Mucosa of descending colon (tissue), 3 donors: ENCODE results near the gene RAB27A. TPM values are rescaled to one million over a fixed set of nuclear protein-coding genes. Genes with fewer than 3 reads are reported as not detected.
"Not testable (repeated sequence)": the region's sequence is repeated elsewhere in the genome, so short reads cannot be mapped to it uniquely, and the experiment has no call there.

Source experiments
- ATAC-seq: fragments of 200-7000 bp; cut with Tn5 transposase; one replicate; pipeline ENCODE4 v1.9.1; 2020; ENCODE audit warnings: mild to moderate bottlenecking, moderate library complexity
- DNase-seq, 3 donors: peaks; one replicate each; pipeline ENCODE4 v3.0.0-alpha.2; 2020
- H3K36me3 ChIP-seq: fragments of 200-600 bp; one replicate; pipeline ENCODE4 v1.8.0; 2021; ENCODE audit warnings: low read depth, mild to moderate bottlenecking
- H3K4me1 ChIP-seq: fragments of 200-600 bp; one replicate; pipeline ENCODE4 v1.8.0; 2021; ENCODE audit warnings: low read depth, mild to moderate bottlenecking
- H3K4me3 ChIP-seq: fragments of 200-600 bp; one replicate; pipeline ENCODE4 v1.8.0; 2021; ENCODE audit warnings: mild to moderate bottlenecking
- H3K9me3 ChIP-seq: fragments of 200-600 bp; one replicate; pipeline ENCODE4 v1.8.0; 2021; ENCODE audit warnings: mild to moderate bottlenecking
- intact Hi-C, 2 donors: fragments of 100-400 bp; cut with DNase I in 1 of 2; cut with micrococcal nuclease in 1 of 2; formaldehyde crosslinking; loops; one replicate each; pipeline versions ENCODE4 v1.11.0 to v1.11.1; 2022; cut with DNase I, micrococcal nuclease
- total RNA-seq, 3 donors: library from RNA; stranded (reverse); fragmentation: NEBNext Ultra II Directional in 2 of 3; extraction: Animal tissue kit (Norgen Biotek cat#: 25700) in 2 of 3; gene quantifications; one replicate each; pipeline versions ENCODE4 v1.2.1 to v1.2.4, GENCODE V29; 2021 to 2023
- TF ChIP-seq, protein P1 (sequence below): fragments of 200-600 bp; IDR thresholded peaks from one replicate; pipeline ENCODE4 v1.8.0; 2022; ENCODE audit warnings: antibody characterized with exemption, mild to moderate bottlenecking
- donor health status: DM: no; HTN: no; CAD: no; lungs with moderate emphysema.
- donor health status: DM: no; HTN: no; CAD: no.
- donor health status: DM: no; HTN: yes; CAD: no.

Gene RAB27A
- total RNA-seq, 3 donors from 2014 or later, result 39.0 to 59.8 (median 56.7) TPM

DNA sequence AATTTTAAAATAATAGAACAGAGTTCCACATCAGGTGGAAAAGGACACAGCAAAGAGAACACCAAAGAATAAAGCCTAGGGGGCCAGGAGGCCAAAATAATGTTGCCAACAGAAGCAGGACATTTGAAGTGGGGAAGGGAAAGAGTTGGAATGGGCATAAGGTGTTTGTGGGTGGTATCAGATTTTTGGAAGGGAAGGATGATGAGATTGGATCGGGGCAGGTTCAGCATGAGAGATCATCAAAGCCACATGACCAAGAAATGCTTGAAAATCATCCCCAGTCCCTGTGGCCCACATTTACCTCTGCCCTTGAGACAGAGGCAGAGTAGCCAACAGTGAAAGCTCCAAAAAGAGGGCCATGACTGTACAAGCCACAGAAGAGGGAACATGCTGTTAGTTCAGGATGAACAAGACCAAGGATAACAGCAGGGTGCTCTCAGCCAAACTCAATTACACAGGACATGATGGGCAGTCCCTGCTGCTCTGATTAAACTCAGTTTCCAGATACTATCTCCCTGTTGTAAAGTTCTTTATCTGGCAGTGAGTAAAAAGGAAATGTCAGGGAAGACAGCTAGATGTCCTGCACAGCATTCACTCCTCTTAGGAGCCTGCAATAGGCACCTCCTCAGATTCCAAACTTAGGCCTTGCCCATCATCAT lies 32.5 kb downstream of the RAB27A start:
- Histone ChIP-seq H3K4me3 (no peak overlapping the region), H3K9me3 (no peaks in the 10 kb centered on the region), H3K4me1 (peaks cover 4% of the 10 kb centered on the region), H3K36me3 (no peaks in the 10 kb centered on the region)
- ATAC-seq (no peak), DNase-seq (no peak)
- TF ChIP-seq, protein P1, sequence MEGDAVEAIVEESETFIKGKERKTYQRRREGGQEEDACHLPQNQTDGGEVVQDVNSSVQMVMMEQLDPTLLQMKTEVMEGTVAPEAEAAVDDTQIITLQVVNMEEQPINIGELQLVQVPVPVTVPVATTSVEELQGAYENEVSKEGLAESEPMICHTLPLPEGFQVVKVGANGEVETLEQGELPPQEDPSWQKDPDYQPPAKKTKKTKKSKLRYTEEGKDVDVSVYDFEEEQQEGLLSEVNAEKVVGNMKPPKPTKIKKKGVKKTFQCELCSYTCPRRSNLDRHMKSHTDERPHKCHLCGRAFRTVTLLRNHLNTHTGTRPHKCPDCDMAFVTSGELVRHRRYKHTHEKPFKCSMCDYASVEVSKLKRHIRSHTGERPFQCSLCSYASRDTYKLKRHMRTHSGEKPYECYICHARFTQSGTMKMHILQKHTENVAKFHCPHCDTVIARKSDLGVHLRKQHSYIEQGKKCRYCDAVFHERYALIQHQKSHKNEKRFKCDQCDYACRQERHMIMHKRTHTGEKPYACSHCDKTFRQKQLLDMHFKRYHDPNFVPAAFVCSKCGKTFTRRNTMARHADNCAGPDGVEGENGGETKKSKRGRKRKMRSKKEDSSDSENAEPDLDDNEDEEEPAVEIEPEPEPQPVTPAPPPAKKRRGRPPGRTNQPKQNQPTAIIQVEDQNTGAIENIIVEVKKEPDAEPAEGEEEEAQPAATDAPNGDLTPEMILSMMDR, result no peak
- intact Hi-C loops, result no loop called here

DNA sequence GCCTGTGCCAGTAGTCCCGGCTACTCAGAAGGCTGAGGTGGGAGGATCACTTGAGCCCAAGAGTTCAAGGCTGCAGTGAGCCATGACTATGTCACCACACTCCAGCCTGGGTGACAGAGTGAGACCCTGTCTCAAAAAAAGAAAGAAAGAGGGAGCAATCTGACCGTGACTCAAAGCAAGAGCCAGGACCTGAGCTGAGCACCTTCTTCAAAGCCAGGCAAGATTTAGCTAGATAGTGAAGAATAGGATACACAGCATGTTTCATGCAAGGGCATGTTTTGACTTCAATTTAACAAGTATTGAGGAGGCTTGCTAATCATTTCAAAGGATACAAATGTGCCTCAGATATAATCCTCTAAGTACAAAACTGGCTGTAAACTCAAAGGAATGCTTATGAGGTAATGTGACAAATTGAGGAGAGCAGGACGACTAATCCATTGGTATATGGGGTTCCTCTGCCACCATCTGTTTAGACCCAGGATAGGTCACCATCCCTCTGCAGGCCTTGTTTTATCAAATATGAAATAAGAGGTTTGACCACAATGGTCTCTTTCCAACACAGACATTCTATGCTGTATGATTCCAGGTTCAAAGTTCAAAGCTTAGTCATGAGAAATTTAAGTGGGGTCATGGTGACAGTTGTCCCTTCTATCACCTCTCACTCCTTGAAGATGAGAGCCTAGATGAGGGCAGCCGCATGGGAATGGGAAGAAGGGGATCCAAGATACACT lies 33.2 kb downstream of the RAB27A start:
- TF ChIP-seq, protein P1, result no peak
- intact Hi-C loops, result no loop called here
- peak; percentile 8 for ATAC-seq
- H3K4me1 ChIP-seq, result peaks cover 4% of the 10 kb centered on the region
- no peaks in the 10 kb centered on the region for H3K36me3 ChIP-seq
- no peak overlapping the region for H3K4me3 ChIP-seq
- DNase-seq, result no peak
- H3K9me3 ChIP-seq, result no peaks in the 10 kb centered on the region

DNA sequence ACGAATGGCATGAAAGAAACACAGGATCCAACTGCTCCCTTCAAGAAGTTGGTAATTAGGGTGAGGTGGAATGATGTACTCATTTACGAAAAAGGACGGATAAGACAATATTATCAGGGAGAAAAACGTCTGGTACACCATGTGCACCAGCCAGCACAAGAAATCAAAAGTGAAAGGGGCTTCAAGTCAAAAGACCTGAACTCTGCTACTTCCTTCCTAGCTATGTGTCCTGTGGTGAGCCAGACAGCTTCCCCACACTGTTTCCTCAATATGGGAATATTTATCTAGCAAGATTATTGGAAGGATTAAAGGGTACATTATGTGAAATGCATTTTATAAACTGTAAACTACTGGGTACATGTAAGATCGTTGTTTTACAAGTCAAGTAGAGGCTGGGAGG lies 33.9 kb downstream of the RAB27A start:
- no peaks in the 10 kb centered on the region for H3K9me3 ChIP-seq
- H3K4me1 ChIP-seq, result peaks cover 7% of the 10 kb centered on the region
- no peaks in the 10 kb centered on the region for H3K36me3 ChIP-seq
- intact Hi-C loops, result no loop called here
- TF ChIP-seq, protein P1, result no peak
- peak; percentile 75 for ATAC-seq
- no peak overlapping the region for H3K4me3 ChIP-seq
- DNase-seq, result no peak

DNA sequence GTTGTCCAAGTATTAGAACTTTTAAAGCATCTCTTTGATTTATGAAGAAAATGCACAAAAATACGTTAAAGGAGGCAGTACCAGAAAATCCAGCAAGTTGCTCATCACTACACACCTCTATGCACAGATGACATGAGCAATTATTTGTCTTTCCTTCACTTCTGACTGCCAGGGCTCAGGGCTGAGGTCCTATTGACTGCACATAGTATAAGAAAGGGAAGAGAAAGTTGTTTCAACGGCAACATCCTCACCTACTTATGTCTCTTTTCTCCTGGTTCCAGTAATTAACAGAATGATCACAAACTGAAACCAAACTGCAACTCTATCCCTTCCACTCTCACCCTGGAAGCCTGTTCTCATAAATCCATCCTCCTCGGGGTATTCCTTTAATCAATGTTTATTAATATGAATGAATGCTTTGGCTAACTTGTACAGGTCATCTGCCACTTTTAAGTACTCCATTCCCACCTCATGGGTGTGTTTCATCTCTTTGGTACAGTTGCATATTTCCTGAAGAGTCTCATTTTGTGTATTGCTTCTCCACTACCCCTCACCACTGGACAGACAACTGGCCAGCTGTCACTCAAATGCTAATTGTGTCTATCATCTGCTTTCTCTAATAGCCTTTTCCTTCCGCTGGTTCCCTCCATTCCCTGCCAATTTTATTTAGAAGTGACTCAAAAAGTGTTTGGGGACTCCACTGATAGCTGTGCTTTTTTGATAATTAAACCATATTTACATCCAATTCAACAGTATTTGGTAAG lies 34.5 kb downstream of the RAB27A start:
- Histone ChIP-seq H3K36me3 (no peaks in the 10 kb centered on the region), H3K4me3 (no peak overlapping the region), H3K9me3 (no peaks in the 10 kb centered on the region), H3K4me1 (peaks cover 10% of the 10 kb centered on the region)
- ATAC-seq, result peak; percentile 5
- TF ChIP-seq, protein P1, result no peak
- no peak for DNase-seq
- intact Hi-C loops, result no loop called here

DNA sequence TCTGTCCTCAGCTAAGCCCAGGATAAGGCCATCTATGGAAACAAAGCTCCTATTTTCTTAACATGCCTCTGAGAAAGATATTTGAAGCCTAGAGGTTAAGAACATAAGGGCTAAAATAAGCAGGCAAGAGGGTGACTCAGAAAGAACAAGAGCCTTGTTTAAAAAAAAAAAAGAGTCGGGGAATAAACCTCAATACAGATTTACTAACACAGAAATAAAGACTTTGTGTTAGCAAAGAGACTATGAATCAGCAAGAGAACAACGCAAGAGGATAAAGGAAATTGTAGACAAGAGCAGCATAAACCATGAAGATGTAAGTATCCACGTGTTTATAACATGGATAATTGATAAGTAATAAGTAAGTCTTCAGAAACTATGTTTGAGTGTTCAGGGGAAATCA lies 36.0 kb downstream of the RAB27A start:
- no peak for DNase-seq
- no peaks in the 10 kb centered on the region for H3K36me3 ChIP-seq
- H3K9me3 ChIP-seq, result no peaks in the 10 kb centered on the region
- H3K4me1 ChIP-seq, result peaks cover 22% of the 10 kb centered on the region
- no peak overlapping the region for H3K4me3 ChIP-seq
- TF ChIP-seq, protein P1, result no peak
- intact Hi-C loops, result no loop called here
- ATAC-seq, result no peak

DNA sequence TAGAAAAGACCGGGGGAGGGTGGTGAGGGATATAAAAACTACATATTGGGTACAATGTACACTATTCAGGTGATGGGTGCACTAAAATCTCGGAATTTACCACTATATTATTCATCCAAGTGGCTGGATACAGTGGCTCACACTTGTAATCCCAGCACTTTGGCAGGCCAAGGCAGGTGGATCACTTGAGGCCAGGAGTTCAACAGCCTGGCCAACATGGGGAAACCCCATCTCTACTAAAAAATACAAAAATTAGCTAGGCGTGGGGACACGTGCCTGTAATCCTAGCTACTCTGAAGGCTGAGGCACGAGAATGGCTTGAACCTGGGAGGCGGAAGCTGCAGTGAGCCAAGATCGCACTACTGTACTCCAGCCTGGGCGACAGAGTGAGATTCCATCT lies 37.4 kb downstream of the RAB27A start:
- H3K36me3 ChIP-seq, H3K9me3 ChIP-seq, DNase-seq, H3K4me3 ChIP-seq, ATAC-seq, intact Hi-C loops: not testable (repeated sequence)
- peaks cover 31% of the 10 kb centered on the region for H3K4me1 ChIP-seq
